Thymus (tissue), 11 donors: ENCODE data around the gene CDH23. TPM values are rescaled to one million over a fixed set of nuclear protein-coding genes. Genes with fewer than 3 reads are reported as not detected.

Experiments used
- DNase-seq, 9 donors: peaks; one replicate each; pipeline ENCODE4 v3.0.0-alpha.2; 2013; ENCODE audit warnings: low spot score in 9 of 9, low read depth in 6 of 9, missing footprints in 1 of 9
- H3K27ac ChIP-seq, 2 donors: one replicate each; pipeline ENCODE4 v1.5.1; 2013; ENCODE audit warnings: control low read depth in 1 of 2, low read depth in 1 of 2, low read length in 1 of 2, mild to moderate bottlenecking in 1 of 2, moderate library complexity in 1 of 2
- H3K27me3 ChIP-seq, 2 donors: one replicate each; pipeline ENCODE4 v1.5.1; 2013; ENCODE audit warnings: low read length in 1 of 2; ENCODE audit not compliant: control insufficient read depth in 2 of 2, insufficient read depth in 1 of 2
- H3K36me3 ChIP-seq, 2 donors: one replicate each; pipeline ENCODE4 v1.5.1; 2013; ENCODE audit warnings: low read length in 1 of 2, mild to moderate bottlenecking in 1 of 2, moderate library complexity in 1 of 2; ENCODE audit not compliant: control insufficient read depth in 2 of 2, insufficient read depth in 2 of 2
- H3K4me1 ChIP-seq, 2 donors: one replicate each; pipeline ENCODE4 v1.5.1; 2013; ENCODE audit warnings: low read length in 2 of 2; ENCODE audit not compliant: control insufficient read depth in 2 of 2, insufficient read depth in 2 of 2
- H3K4me3 ChIP-seq, 2 donors: one replicate each; pipeline ENCODE4 v1.5.1; 2013; ENCODE audit warnings: low read length in 2 of 2, control low read depth in 1 of 2, mild to moderate bottlenecking in 1 of 2
- H3K9me3 ChIP-seq, 2 donors: one replicate each; pipeline ENCODE4 v1.5.1; 2013; ENCODE audit warnings: low read length in 1 of 2, mild to moderate bottlenecking in 1 of 2; ENCODE audit not compliant: control insufficient read depth in 2 of 2, insufficient read depth in 1 of 2
- WGBS: extraction: QIAGEN DNeasy Blood & Tissue Kit; methylation state at CpG from one replicate; pipeline ENCODE4 v1.1.7; 2013; 5-methylcytosine and 5-hydroxymethylcytosine counted together
- polyA plus RNA-seq: library from polyadenylated mRNA; stranded (reverse); fragments of 200-250 nt; gene quantifications from one replicate; pipeline ENCODE4 v1.2.3, GENCODE V29; 2013
- total RNA-seq: library from RNA; stranded (reverse); fragments of 120-200 nt; gene quantifications from one replicate; pipeline ENCODE4 v1.2.4, GENCODE V29; 2013
- donor health status: healthy.

CDH23 gene
- total and polyA plus RNA-seq, 2 donors: 9.1 TPM

GRCh38 chr10:71615538-71616329 lies 219.0 kb downstream of the CDH23 start:
- WGBS: 96% methylated on average over 24 of the region's 24 CpGs
- Histone ChIP-seq H3K4me3 (no peak overlapping the region), H3K27me3 (peaks cover 0 to 5% of the 10 kb centered on the region in 2 donors), H3K4me1 (no peaks in the 10 kb centered on the region), H3K9me3 (no peaks in the 10 kb centered on the region), H3K27ac (no peak overlapping the region), H3K36me3 (no peaks in the 10 kb centered on the region)
- DNase-seq: no peak

GRCh38 chr10:71616817-71617654 lies 220.3 kb downstream of the CDH23 start:
- no peak for DNase-seq
- H3K27me3 ChIP-seq: no peaks in the 10 kb centered on the region
- peaks cover 0 to 2% of the 10 kb centered on the region in 2 donors for H3K4me1 ChIP-seq
- 93% methylated on average over 12 of the region's 12 CpGs for WGBS
- no peak overlapping the region for H3K27ac ChIP-seq
- no peak overlapping the region for H3K4me3 ChIP-seq
- H3K36me3 ChIP-seq: no peaks in the 10 kb centered on the region
- H3K9me3 ChIP-seq: no peaks in the 10 kb centered on the region

GRCh38 chr10:71618176-71618575 lies 221.5 kb downstream of the CDH23 start:
- Histone ChIP-seq H3K4me3 (no peak overlapping the region), H3K9me3 (no peaks in the 10 kb centered on the region), H3K36me3 (no peaks in the 10 kb centered on the region), H3K4me1 (peaks cover 0 to 5% of the 10 kb centered on the region in 2 donors), H3K27me3 (no peaks in the 10 kb centered on the region), H3K27ac (no peak overlapping the region)
- 95% methylated on average over 6 of the region's 6 CpGs for WGBS
- DNase-seq: no peak

GRCh38 chr10:71618598-71618997 lies 221.9 kb downstream of the CDH23 start:
- 96% methylated on average over 8 of the region's 8 CpGs for WGBS
- Histone ChIP-seq H3K4me1 (peaks cover 0 to 9% of the 10 kb centered on the region in 2 donors), H3K36me3 (no peaks in the 10 kb centered on the region), H3K9me3 (no peaks in the 10 kb centered on the region), H3K27ac (no peak overlapping the region), H3K27me3 (no peaks in the 10 kb centered on the region), H3K4me3 (no peak overlapping the region)
- no peak for DNase-seq

GRCh38 chr10:71620642-71621041 lies 223.9 kb downstream of the CDH23 start:
- no peaks in the 10 kb centered on the region for H3K9me3 ChIP-seq
- no peaks in the 10 kb centered on the region for H3K27me3 ChIP-seq
- peaks cover 0 to 9% of the 10 kb centered on the region in 2 donors for H3K4me1 ChIP-seq
- no peak overlapping the region for H3K4me3 ChIP-seq
- 95% methylated on average over 7 of the region's 7 CpGs for WGBS
- no peaks in the 10 kb centered on the region for H3K36me3 ChIP-seq
- no peak overlapping the region for H3K27ac ChIP-seq
- no peak for DNase-seq

GRCh38 chr10:71621231-71622153 lies 224.8 kb downstream of the CDH23 start:
- H3K36me3 ChIP-seq: no peaks in the 10 kb centered on the region
- H3K4me1 ChIP-seq: peaks cover 0 to 9% of the 10 kb centered on the region in 2 donors
- no peak overlapping the region for H3K4me3 ChIP-seq
- WGBS: 81% methylated on average over 12 of the region's 12 CpGs
- no peaks in the 10 kb centered on the region for H3K9me3 ChIP-seq
- no peak overlapping the region for H3K27ac ChIP-seq
- DNase-seq: no peak
- H3K27me3 ChIP-seq: no peaks in the 10 kb centered on the region

- Histone ChIP-seq H3K27me3 (no peaks in the 10 kb centered on the region), H3K4me1 (peaks cover 0 to 9% of the 10 kb centered on the region in 2 donors), H3K36me3 (no peaks in the 10 kb centered on the region), H3K9me3 (no peaks in the 10 kb centered on the region), H3K4me3 (no peak overlapping the region), H3K27ac (no peak overlapping the region)
- DNase-seq: no peak
- 82% methylated on average over 10 of the region's 10 CpGs for WGBS
Measured at GRCh38 chr10:71622154-71622526, 225.4 kb downstream of the CDH23 start.

- H3K27me3 ChIP-seq: no peaks in the 10 kb centered on the region
- H3K36me3 ChIP-seq: no peaks in the 10 kb centered on the region
- no peak overlapping the region for H3K4me3 ChIP-seq
- H3K4me1 ChIP-seq: peaks cover 0 to 9% of the 10 kb centered on the region in 2 donors
- no peak overlapping the region for H3K27ac ChIP-seq
- no peak for DNase-seq
- no peaks in the 10 kb centered on the region for H3K9me3 ChIP-seq
- WGBS: 95% methylated on average over 8 of the region's 8 CpGs
Measured at GRCh38 chr10:71622616-71623015, 225.9 kb downstream of the CDH23 start.
